Measurements from ENCODE around the gene MAD2L2.

DNA sequence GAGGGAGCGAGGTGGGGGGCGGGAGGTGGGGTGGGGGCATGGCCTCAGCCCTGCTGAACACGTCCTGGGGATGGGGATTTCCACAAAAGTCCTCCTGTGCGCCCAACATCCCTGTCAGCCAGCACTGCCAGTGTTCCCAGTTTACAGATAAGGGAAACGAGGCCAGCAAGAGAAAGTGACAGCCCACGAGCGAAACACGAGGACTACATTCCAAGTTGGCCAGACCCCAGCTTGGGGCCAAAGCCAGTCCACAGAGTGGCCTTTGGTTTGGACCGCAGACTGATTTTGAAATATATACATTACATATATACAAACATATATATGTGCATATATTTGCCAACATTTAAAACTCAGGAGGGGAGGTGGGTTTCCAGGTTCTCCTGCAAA, 31.7 kb downstream of the MAD2L2 start:
- TF ChIP-seq EP300 (IDR thresholded peaks at IDR 0.05; ENCODE audit: low read depth) (no peak), POLR2AphosphoS5 (IDR thresholded peaks at IDR 0.05) (no peak), CTCF (IDR thresholded peaks at IDR 0.05) (no peak), POLR2A (IDR thresholded peaks at IDR 0.05) (no peak)

Measured in transverse colon (tissue), 4 donors.